Measurements from ENCODE around the gene RTBDN.

The RTBDN gene

GRCh38 chr19:12834566-12834943, at the start of gene RTBDN:
TSS of gene RTBDN (minus strand) at chr19:12834579. CDS start at chr19:12829979, 4,600 bp downstream.
- DNase-seq, result no peak

DNA sequence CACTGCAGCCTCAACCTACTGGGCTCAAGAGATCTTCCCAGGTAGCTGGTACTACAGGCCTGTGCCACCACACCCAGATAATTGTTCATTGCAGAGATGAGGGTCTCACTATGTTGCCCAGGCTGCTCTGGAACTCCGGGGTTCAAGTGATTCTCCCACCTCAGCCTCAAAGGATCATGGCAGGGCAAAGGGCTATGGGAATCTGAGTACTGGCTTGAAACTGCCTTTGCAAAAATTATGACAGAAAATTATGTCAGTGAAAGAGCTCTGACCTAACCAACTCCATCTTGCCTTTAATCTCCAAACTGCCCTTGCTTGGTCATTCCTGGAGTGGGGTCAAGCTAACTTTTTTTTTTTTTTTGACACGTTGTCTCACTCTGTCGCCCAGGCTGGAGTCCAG, 48.2 kb upstream of the RTBDN start:
- DNase-seq, result no peak

DNA sequence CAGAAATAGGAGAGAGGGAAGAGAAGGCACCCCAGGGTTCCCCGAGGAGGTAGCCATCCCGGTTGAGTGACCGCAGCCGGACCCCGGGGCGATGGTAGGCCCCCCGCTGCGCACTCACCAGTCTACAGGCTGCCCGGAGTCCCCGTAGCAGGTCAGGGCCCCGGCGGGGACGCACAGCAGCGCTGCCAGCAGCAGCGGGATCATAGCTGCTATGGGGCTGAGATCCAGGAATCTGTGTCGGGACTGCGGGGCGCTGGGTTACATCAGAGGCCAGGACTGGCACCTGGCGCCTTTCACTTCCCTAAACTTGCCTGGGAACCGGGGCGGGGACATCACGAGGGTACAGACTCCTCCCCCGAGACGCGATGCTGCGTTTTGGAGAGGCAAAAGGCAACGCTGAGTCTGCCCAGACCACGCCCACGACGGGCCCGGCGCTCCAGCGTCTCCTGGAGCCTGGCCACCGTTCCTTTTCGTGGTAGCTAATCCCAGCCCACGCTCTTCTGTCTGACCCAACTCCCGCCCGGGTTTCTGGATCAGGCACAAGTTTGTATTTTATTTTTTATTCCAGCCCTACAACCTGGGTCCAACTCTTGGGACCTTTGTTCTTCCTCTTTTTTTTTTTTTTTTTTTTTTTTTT, 46.9 kb upstream of the RTBDN start, which contains the start of gene DNASE2:
Gene DNASE2, minus strand, starts transcription at position 278 of the 637 bp plus-strand sequence. Its CDS starts 74 bp downstream, at position 204.
- peak; percentile 92 for DNase-seq

DNA sequence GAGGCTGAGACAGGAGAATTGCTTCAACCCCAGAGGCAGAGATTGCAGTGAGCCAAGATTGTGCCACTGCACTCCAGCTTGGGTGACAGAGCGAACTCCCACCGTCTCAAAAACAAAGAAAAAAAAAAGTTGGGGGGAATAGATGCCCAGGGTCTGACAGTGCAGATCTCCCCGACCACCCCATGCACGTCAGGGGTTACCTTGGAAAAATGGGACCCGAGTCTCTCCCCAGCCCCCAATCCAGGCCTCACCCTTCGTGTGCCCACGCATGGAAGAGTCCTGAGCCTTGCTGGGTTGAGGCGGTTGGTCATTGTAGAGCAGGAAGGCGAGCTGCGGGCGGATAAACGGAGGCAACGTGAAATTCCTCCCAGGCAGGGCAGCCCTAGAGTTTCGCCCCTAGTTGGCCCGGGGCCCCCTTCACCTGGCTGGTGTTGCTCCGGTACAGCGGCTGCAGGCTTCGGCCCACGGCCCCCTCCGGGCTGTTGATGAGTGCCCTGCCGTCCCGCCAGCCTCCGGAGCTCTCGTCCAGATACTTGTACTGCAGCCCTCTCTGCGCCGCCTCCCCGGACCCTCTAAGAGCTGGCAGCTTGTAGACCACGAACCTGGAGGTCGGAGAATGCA, 46.3 kb upstream of the RTBDN start:
- DNase-seq, result no peak

GRCh38 chr19:12875086-12875485, 40.7 kb upstream of the RTBDN start:
- DNase-seq, result no peak

GRCh38 chr19:12873891-12874745, 39.7 kb upstream of the RTBDN start:
- no peak for DNase-seq

DNA sequence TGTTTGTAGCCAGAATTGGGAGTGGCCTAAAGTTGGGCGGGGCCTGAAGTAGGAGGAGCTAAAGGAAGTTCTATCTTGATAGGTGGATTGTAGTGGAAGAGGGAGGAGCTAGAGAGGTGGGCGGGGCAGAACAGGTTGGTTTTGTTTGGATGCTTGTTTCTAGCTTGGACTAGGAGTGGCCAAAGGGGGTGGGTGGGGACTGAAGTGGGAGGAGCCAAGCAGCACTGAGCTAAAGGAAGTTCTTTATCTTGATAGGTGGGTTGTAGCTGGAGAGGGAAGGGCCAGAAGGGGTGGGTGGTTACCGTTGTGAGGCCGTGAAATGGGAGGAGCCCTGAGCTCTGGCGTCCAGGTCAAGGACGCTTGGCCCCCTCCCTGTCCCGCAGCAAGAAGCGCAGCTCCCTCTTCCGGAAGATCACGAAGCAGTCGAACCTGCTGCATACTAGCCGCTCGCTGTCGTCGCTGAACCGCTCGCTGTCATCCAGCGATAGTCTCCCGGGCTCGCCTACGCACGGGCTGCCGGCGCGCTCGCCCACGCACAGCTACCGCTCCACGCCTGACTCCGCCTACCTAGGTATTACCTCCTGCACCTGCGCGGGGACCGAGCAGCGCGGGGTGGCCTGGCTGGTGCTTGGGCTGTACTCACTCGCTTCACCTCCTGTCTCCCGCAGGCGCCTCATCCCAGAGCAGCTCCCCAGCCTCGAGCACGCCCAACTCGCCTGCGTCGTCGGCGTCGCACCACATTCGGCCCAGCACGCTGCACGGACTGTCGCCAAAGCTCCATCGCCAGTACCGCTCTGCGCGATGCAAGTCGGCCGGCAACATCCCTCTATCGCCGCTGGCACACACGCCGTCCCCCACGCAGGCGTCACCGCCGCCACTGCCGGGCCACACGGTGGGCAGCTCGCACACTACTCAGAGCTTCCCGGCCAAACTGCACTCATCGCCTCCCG, 38.8 kb upstream of the RTBDN start:
- no peak for DNase-seq

DNA sequence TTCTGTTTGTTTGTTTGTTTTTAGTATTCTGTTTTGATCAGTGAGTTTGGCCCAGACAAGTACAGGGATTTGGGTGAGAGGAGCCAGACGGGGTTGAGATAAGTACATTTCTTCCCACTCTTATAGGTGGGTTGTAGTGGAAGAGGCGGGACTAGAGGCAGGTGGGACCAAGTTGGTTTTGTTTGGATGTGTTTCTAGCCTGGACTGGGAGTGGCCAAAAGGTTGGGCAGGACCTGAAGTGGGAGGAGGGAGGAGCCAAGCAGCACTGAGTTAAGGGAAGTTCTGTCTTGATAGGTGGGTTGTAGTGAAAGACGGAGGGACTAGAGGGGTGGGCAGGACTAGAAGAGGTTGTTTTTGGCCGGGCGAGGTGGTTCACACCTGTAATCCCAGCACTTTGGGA, 37.9 kb upstream of the RTBDN start:
- DNase-seq, result no peak

GRCh38 chr19:12871681-12872080, 37.3 kb upstream of the RTBDN start:
- DNase-seq, result no peak

DNA sequence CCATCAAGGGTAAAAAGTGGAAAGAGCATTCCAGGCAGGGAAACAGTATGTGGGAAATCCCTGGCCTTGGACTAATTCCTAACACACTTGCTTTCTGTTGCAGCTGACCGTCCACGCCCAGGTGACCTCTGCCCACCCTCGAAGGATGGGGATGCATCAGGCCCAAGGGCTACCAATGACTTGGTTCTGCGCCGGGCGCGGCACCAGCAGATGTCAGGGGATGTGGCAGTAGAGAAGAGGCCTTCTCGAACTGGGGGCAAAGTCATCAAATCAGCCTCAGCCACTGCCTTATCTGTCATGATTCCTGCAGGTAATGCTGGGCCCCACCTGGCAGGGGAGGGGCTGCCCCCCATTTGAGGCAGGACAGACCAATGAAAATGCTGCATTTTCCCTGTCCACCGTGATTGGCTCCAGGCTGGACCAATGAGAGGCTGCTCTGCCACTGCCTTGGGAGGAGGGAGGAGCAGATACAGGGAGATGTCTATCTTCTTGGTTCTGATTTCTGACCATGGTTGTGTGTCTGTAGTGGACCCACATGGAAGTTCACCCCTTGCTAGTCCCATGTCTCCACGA, 34.2 kb upstream of the RTBDN start:
- DNase-seq, result no peak

GRCh38 chr19:12867120-12868099, 33.0 kb upstream of the RTBDN start:
- DNase-seq, result peak; percentile 88

GRCh38 chr19:12866416-12867119, 32.2 kb upstream of the RTBDN start:
- DNase-seq, result no peak

- no peak for DNase-seq
Observed at GRCh38 chr19:12865746-12866415, 31.5 kb upstream of the RTBDN start.

DNA sequence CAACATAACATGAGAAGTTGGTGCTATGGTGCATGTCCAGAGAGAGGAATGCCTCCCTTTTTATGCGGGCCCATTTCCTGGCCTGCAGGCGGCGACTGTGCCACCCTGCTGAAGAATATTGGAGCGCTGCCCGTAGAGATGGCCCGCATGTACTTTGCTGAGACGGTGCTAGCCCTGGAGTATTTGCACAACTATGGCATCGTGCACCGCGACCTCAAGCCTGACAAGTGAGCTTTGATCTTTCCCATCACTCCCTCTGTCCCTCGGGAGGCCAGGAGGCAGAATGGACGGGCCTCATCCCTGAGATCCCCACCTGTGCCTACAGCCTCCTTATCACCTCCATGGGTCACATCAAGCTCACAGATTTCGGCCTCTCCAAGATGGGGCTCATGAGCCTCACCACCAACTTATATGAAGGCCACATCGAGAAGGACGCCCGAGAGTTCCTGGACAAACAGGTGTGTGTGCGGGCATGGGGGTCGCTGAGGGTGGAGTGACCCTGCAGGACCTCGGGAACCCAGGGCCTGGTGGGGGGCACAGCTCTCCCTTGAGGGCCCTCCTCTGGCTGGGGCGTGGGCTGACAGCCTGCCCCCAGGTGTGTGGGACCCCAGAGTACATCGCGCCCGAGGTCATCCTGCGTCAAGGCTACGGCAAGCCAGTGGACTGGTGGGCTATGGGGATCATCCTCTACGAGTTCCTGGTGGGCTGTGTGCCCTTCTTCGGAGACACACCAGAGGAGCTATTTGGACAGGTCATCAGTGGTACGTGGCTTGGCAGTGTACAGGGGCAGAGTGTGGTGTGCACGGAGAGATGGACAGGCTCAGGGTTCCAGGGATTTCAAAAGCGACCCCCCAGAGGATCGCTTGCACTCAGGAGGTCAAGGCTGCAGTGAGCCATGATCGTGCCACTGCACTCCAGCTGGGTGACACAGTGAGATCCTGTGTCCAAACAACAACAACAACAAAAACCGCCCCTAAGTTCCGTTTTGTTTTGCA, 30.6 kb upstream of the RTBDN start:
- DNase-seq, result no peak

DNA sequence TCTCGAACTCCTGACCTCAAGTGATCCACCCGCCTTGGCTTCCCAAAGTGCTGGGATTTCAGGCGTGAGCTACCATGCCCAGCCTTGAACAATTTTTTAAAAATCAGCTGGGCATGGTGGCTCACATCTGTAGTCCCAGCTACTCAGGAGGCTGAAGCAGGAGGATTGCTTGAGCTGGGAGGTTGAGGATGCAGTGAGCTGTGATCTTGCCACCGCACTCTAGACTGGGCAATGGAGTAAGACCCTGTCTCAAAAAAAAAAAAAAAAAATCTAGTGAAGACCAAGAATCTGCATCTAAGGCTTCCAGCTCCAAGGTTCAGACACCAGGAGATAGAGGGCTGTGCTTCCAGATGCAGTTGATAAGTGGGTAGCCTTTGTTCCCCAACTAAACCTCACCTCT, 29.8 kb upstream of the RTBDN start:
- DNase-seq, result no peak

- DNase-seq, result no peak
Observed at GRCh38 chr19:12859546-12859945, 25.2 kb upstream of the RTBDN start.

GRCh38 chr19:12858041-12858928, 23.9 kb upstream of the RTBDN start:
- DNase-seq, result no peak

Measured in right forelimb (tissue), 1 donor.